Endothelial cell of umbilical vein (primary cell): ENCODE data around the gene IGF2BP1.

Source experiments
- CTCF ChIP-seq, 2 donors: IDR thresholded peaks; 1 replicate in 1 of 2; 2 replicates in 1 of 2; pipeline ENCODE4 v1.5.1; 2011; ENCODE audit warnings: low read length in 2 of 2, mild to moderate bottlenecking in 2 of 2, moderate library complexity in 2 of 2, control low read depth in 1 of 2, inconsistent platforms in 1 of 2, low read depth in 1 of 2; ENCODE audit not compliant: insufficient read depth in 1 of 2; ENCODE audit errors: extremely low read depth in 1 of 2
- MYC ChIP-seq: IDR thresholded peaks from one replicate; pipeline ENCODE4 v1.6.1; 2011; ENCODE audit warnings: mild to moderate bottlenecking, low read depth, low read length
- POLR2A ChIP-seq: IDR thresholded peaks from 2 replicates; pipeline ENCODE4 v1.6.1; 2012; ENCODE audit warnings: low read depth, mild to moderate bottlenecking, control low read depth, low read length
- POLR2AphosphoS5 ChIP-seq: IDR thresholded peaks from 2 replicates; pipeline ENCODE4 v1.6.1; 2012; ENCODE audit warnings: low read depth, mild to moderate bottlenecking, control low read depth, low read length, moderate library complexity; ENCODE audit not compliant: insufficient read depth

- TF ChIP-seq CTCF (IDR thresholded peaks at IDR 0.05; ENCODE audit: extremely low read depth in 1 of 2, insufficient read depth in 1 of 2, low read depth in 1 of 2, low read length in 2 of 2) (no peak), POLR2AphosphoS5 (no peak), POLR2A (no peak), MYC (no peak)
These were observed 45.6 kb upstream of the IGF2BP1 start for GRCh38 chr17:48951572-48951971.
